ENCODE measurements around the gene PGLYRP4. TPM values are rescaled to one million over a fixed set of nuclear protein-coding genes. Genes with fewer than 3 reads are reported as not detected.
"Not testable (repeated sequence)": the region's sequence is repeated elsewhere in the genome, so short reads cannot be mapped to it uniquely, and the experiment has no call there.

PGLYRP4 gene
- total RNA-seq, 1 donor from 2014 or later: not detected

DNA sequence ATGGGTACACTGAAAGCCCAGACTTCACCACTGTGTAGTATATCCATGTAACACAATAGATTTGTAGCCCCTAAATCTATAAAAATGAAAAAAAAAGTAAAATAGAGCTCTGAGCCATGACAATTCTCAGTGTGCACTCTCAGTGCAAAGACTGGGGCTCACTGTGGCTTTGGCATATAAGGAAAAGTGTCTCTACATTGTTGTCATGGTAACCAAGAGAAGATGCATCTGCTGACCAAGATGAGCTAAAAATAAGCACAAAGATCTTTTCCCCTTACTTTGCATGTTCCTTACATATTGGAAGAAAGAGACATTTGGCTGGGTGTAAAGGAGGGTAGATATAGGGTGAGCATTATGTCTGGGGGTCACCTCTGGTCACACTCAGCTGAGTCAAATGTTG is 12.0 kb downstream of the PGLYRP4 start:
- FAIRE-seq (no peak), DNase-seq (ENCODE audit: low read depth) (no peak)
- H3K4me3 ChIP-seq (ENCODE audit: low read depth, low read length): no peak overlapping the region
- TF ChIP-seq, protein P1, sequence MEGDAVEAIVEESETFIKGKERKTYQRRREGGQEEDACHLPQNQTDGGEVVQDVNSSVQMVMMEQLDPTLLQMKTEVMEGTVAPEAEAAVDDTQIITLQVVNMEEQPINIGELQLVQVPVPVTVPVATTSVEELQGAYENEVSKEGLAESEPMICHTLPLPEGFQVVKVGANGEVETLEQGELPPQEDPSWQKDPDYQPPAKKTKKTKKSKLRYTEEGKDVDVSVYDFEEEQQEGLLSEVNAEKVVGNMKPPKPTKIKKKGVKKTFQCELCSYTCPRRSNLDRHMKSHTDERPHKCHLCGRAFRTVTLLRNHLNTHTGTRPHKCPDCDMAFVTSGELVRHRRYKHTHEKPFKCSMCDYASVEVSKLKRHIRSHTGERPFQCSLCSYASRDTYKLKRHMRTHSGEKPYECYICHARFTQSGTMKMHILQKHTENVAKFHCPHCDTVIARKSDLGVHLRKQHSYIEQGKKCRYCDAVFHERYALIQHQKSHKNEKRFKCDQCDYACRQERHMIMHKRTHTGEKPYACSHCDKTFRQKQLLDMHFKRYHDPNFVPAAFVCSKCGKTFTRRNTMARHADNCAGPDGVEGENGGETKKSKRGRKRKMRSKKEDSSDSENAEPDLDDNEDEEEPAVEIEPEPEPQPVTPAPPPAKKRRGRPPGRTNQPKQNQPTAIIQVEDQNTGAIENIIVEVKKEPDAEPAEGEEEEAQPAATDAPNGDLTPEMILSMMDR (IDR thresholded peaks at IDR 0.05; ENCODE audit: insufficient read depth, low read length, severe bottlenecking): no peak
- H3K27me3 ChIP-seq (ENCODE audit: control insufficient read depth, insufficient read depth, low read length): no peaks in the 10 kb centered on the region
- H3K36me3 ChIP-seq (ENCODE audit: control insufficient read depth, insufficient read depth, low read length): no peaks in the 10 kb centered on the region

DNA sequence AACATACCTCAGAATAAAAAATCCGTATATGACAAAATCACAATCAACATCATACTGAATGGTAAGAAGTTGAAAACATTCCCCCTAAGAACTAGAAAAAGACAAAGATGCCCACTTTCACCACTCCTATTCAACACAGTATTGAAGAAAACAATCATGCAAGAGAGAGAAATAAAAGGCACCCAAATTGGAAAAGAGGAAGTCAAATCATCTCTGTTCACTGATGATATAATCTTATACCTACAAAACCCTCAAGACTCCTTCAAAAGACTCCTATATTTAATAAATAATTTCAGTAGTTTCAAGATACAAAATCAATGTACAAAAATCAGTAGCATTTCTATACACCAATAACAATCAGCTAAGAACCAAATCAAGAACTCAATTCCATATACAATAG is 14.7 kb downstream of the PGLYRP4 start:
- TF ChIP-seq, protein P1 (IDR thresholded peaks at IDR 0.05; ENCODE audit: insufficient read depth, low read length, severe bottlenecking): no peak
- no peak overlapping the region for H3K4me3 ChIP-seq (ENCODE audit: low read depth, low read length)
- peaks cover 7% of the 10 kb centered on the region for H3K27me3 ChIP-seq (ENCODE audit: control insufficient read depth, insufficient read depth, low read length)
- H3K36me3 ChIP-seq (ENCODE audit: control insufficient read depth, insufficient read depth, low read length): no peaks in the 10 kb centered on the region
- DNase-seq (ENCODE audit: low read depth) (no peak), FAIRE-seq (no peak)

DNA sequence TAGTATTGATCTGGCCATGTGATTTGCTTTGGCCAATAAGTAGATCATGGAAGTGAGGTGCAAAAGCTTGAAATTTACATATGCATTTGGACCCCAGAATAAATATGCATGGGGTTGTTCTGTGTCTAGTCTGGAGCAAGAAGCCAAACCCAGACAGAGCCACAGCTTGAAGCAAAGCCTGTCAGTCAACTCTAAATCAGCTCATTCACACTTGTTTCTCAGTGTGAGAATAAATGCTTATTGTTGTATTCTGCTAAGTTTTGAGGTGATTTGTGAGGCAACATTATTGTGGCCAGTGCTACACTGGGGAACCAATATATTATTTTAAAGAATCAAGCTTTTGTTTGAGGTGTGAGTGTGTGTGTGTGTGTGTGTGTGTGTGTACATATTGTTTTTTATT is 23.7 kb downstream of the PGLYRP4 start:
- Histone ChIP-seq H3K4me3 (ENCODE audit: low read depth, low read length) (no peak overlapping the region), H3K27me3 (ENCODE audit: control insufficient read depth, insufficient read depth, low read length) (peaks cover 2% of the 10 kb centered on the region), H3K36me3 (ENCODE audit: control insufficient read depth, insufficient read depth, low read length) (no peaks in the 10 kb centered on the region)
- DNase-seq (ENCODE audit: low read depth) (no peak), FAIRE-seq (no peak)
- TF ChIP-seq, protein P1 (IDR thresholded peaks at IDR 0.05; ENCODE audit: insufficient read depth, low read length, severe bottlenecking): no peak

DNA sequence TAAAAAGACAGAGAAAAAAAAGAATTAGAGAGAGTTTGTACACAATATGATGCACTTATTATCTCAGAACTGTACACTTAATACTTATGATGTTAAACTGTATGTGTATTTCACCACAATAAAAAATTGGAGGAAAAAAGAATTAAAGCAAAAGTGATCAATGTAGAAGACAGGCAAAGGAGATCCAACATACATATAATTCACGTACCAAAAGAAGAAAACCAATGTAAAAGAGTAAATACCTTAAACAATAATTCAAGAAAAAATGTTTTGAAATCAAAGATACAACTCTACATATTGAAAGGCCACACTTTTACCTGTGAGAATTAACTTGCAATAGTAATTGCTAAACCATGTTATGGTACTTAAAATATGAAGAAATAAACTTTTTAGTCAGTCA is 26.1 kb downstream of the PGLYRP4 start:
- DNase-seq (ENCODE audit: low read depth): no peak
- FAIRE-seq: no peak
- Histone ChIP-seq H3K36me3 (ENCODE audit: control insufficient read depth, insufficient read depth, low read length) (no peaks in the 10 kb centered on the region), H3K4me3 (ENCODE audit: low read depth, low read length) (no peak overlapping the region), H3K27me3 (ENCODE audit: control insufficient read depth, insufficient read depth, low read length) (no peaks in the 10 kb centered on the region)
- TF ChIP-seq, protein P1 (IDR thresholded peaks at IDR 0.05; ENCODE audit: insufficient read depth, low read length, severe bottlenecking): no peak

DNA sequence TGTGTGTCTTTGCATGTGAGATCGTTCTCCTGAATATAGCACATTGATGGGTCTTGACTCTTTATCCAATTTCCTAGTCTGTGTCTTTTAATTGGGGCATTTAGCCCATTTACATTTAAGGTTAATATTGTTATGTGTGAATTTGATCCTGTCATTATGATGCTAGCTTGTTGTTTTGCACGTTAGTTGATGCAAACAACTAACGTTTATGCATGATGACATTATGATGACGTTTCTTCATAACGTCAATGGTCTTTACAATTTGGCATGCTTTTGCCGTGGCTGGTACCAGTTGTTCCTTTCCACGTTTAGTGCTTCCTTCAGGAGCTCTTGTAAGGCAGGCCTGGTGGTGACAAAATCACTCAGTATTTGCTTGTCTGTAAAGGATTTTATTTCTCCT is 30.5 kb downstream of the PGLYRP4 start:
- not testable (repeated sequence) for DNase-seq (ENCODE audit: low read depth); H3K36me3 ChIP-seq (ENCODE audit: control insufficient read depth, insufficient read depth, low read length); FAIRE-seq; H3K27me3 ChIP-seq (ENCODE audit: control insufficient read depth, insufficient read depth, low read length); H3K4me3 ChIP-seq (ENCODE audit: low read depth, low read length)

DNA sequence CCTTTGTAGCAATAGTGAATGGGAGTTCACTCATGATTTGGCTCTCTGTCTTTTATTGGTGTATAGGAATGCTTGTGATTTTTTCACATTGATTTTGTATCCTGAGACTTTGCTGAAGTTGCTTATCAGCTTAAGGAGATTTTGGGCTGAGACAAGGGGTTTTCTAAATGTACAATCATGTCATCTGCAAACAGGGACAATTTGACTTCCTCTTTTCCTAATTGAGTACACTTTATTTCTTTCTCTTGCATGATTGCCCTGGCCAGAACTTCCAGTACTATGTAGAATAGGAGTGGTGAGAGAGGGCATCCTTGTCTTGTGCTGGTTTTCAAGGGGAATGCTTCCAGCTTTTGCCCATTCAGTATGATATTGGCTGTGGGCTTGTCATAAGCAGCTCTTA is 32.6 kb downstream of the PGLYRP4 start:
- not testable (repeated sequence) for H3K27me3 ChIP-seq (ENCODE audit: control insufficient read depth, insufficient read depth, low read length); H3K36me3 ChIP-seq (ENCODE audit: control insufficient read depth, insufficient read depth, low read length); DNase-seq (ENCODE audit: low read depth); H3K4me3 ChIP-seq (ENCODE audit: low read depth, low read length); FAIRE-seq

DNA sequence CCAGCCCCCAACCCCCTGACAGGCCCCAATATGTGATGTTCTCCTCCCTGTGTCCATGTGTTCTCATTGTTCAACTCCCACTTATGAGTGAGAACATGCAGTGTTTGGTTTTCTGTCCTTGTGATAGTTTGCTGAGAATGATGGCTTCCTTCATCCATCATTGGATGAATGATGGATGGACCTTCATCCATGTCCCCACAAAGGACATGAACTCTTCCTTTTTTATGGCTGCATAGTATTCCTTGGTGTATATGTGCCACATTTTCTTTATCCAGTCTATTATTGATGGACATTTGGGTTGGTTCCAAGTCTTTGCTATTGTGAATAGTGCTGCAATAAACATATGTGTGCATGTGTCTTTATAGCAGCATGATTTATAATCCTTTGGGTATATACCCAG is 34.3 kb downstream of the PGLYRP4 start:
- DNase-seq (ENCODE audit: low read depth); H3K36me3 ChIP-seq (ENCODE audit: control insufficient read depth, insufficient read depth, low read length); H3K27me3 ChIP-seq (ENCODE audit: control insufficient read depth, insufficient read depth, low read length); FAIRE-seq; H3K4me3 ChIP-seq (ENCODE audit: low read depth, low read length): not testable (repeated sequence)
